ENCODE data around the gene FUBP3. TPM values are rescaled to one million over a fixed set of nuclear protein-coding genes. Genes with fewer than 3 reads are reported as not detected.

Gene FUBP3
- total RNA-seq, 6 donors from 2014 or later = 28.7 to 139 (median 43.6) TPM

DNA sequence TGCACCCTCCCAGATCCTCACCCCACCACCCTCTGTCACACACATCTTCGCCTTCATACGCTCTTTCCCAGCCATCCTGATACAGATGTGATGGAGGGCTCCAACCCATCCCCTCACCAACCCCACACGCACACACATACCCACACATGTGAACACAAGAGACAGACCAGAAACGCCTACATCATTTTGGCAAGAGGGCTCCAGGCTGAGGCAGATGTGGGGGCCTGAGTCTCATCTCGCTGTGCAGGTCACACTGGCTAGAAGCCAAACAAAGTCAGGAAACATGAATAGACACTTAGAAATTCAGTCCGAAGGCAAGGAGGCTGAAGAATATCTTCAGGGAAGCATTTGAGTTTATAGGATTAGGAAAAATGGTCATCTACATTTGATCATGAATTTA, 91.3 kb downstream of the FUBP3 start:
- no peaks in the 10 kb centered on the region for H3K36me3 ChIP-seq
- ATAC-seq (ENCODE audit: low FRiP score in 2 of 2) = no peak
- 77 to 81% methylated on average over 6 of the region's 6 CpGs for WGBS, 2 donors

DNA sequence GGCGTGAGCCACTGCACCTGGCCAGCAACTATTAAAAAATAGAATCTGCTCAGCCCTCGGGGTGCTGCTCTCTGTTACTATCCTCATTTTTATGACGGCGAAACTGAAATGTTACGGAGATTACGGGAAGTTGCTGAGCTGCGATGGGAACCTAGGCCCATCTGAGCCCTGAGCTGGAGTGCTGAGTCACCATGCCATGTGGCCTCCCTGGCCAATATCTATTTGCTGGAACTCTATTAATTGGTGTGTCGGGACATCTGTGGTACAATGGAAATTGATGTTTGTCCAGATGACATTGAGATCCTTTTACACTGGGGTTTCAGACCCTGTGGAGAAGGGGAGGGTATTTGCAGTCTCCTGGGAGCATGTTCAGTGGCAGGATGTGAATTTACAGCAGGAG, 93.1 kb downstream of the FUBP3 start:
- Histone ChIP-seq H3K36me3 (no peaks in the 10 kb centered on the region), H3K9me3 (no peaks in the 10 kb centered on the region), H3K4me3 (no peak overlapping the region), H3K27ac (no peak overlapping the region), H3K4me1 (no peaks in the 10 kb centered on the region), H3K27me3 (peaks cover 0 to 10% (median 0%) of the 10 kb centered on the region in 4 donors)
- DNase-seq (no peak), ATAC-seq (ENCODE audit: low FRiP score in 2 of 2) (no peak)
- 91% methylated on average over 8 of the region's 8 CpGs for WGBS, 2 donors
- TF ChIP-seq POLR2AphosphoS5 (IDR thresholded peaks at IDR 0.05) = no peak
- TF ChIP-seq EP300 (IDR thresholded peaks at IDR 0.05) = no peak
- TF ChIP-seq, protein P1, sequence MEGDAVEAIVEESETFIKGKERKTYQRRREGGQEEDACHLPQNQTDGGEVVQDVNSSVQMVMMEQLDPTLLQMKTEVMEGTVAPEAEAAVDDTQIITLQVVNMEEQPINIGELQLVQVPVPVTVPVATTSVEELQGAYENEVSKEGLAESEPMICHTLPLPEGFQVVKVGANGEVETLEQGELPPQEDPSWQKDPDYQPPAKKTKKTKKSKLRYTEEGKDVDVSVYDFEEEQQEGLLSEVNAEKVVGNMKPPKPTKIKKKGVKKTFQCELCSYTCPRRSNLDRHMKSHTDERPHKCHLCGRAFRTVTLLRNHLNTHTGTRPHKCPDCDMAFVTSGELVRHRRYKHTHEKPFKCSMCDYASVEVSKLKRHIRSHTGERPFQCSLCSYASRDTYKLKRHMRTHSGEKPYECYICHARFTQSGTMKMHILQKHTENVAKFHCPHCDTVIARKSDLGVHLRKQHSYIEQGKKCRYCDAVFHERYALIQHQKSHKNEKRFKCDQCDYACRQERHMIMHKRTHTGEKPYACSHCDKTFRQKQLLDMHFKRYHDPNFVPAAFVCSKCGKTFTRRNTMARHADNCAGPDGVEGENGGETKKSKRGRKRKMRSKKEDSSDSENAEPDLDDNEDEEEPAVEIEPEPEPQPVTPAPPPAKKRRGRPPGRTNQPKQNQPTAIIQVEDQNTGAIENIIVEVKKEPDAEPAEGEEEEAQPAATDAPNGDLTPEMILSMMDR (IDR thresholded peaks at IDR 0.05) = no peak
- no peak for TF ChIP-seq POLR2A (IDR thresholded peaks at IDR 0.05)

More for the DNA sequence above, 91.3 kb downstream of the FUBP3 start:
- no peaks in the 10 kb centered on the region for H3K9me3 ChIP-seq
- no peak overlapping the region for H3K27ac ChIP-seq
- TF ChIP-seq POLR2A (IDR thresholded peaks at IDR 0.05) (no peak), EP300 (IDR thresholded peaks at IDR 0.05) (no peak), POLR2AphosphoS5 (IDR thresholded peaks at IDR 0.05) (no peak)
- TF ChIP-seq, protein P1 (IDR thresholded peaks at IDR 0.05) = no peak
- H3K27me3 ChIP-seq = peaks cover 0 to 27% (median 7%) of the 10 kb centered on the region in 4 donors
- DNase-seq = no peak
- peaks cover 5 to 16% (median 11%) of the 10 kb centered on the region in 4 donors for H3K4me1 ChIP-seq
- H3K4me3 ChIP-seq = no peak overlapping the region

DNA sequence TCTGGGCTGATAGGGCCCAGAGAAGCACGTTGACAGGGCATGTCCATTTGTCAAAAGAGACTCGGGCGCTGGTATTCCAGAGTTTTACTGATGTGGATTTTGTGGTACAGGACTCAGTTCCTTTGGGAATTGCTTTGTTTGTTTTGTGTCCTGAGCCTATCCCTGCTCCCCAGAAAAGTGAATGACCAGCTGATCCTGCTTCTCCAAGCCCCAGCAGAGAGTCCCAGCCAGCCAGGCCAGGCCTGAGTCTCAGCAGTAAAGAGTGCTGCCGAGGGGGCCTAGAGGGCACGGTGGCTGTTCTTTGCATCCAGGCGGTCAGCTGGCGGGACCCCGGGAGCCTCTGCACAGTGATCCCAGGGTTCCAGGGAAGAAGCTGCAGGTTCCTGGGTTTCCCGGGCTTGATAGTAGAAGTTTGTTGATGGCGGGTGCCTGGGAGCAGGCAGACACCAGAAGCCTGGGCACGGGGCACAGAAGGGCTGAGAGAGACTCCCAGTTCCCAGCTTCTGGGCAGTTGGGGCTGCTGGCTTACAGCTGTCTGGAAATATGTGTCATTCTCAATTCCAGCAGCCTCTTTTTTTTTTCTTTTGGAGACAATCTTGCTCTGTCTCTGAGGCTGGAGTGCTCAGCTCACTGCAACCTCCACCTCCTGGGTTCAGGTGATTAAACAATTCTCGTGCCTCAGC, 93.7 kb downstream of the FUBP3 start:
- peak in 1 of 2 donors; percentile 33 for DNase-seq
- Histone ChIP-seq H3K27ac (no peak overlapping the region), H3K27me3 (peaks cover 0 to 4% (median 0%) of the 10 kb centered on the region in 4 donors), H3K4me1 (no peaks in the 10 kb centered on the region), H3K36me3 (no peaks in the 10 kb centered on the region), H3K4me3 (no peak overlapping the region), H3K9me3 (no peaks in the 10 kb centered on the region)
- no peak for TF ChIP-seq EP300 (IDR thresholded peaks at IDR 0.05)
- TF ChIP-seq POLR2A (IDR thresholded peaks at IDR 0.05) = no peak
- TF ChIP-seq POLR2AphosphoS5 (IDR thresholded peaks at IDR 0.05) = no peak
- TF ChIP-seq, protein P1 (IDR thresholded peaks at IDR 0.05) = no peak
- no peak for ATAC-seq (ENCODE audit: low FRiP score in 2 of 2)
- WGBS, 2 donors = 80 to 85% methylated on average over 10 to 12 of the region's 12 CpGs

DNA sequence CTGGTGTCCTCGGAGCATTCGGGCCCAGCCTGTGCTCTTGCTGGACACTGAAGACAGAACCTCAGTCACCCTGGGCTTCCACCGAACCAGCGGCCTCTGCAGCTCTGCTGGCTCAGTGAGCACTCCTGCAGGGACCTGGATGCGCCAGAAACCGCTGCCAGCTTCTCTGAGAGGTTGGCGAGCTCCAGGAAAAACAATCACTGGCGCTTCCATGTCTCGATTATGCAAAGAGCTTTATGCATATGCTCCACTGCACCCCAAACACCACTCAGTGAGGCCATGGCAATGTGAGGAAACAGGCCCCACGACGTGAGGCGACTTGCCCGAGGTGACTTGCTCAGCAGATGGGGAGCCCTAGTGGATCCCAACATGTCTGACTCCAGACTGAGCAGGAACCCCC, 96.0 kb downstream of the FUBP3 start:
- Histone ChIP-seq H3K27ac (no peak overlapping the region), H3K9me3 (no peaks in the 10 kb centered on the region), H3K4me1 (no peaks in the 10 kb centered on the region), H3K4me3 (no peak overlapping the region), H3K27me3 (no peaks in the 10 kb centered on the region), H3K36me3 (no peaks in the 10 kb centered on the region)
- ATAC-seq (ENCODE audit: low FRiP score in 2 of 2) (no peak), DNase-seq (no peak)
- WGBS, 2 donors = 84 to 86% methylated on average over 6 to 13 of the region's 13 CpGs
- TF ChIP-seq POLR2AphosphoS5 (IDR thresholded peaks at IDR 0.05) (no peak), POLR2A (IDR thresholded peaks at IDR 0.05) (no peak), EP300 (IDR thresholded peaks at IDR 0.05) (no peak)
- TF ChIP-seq, protein P1 (IDR thresholded peaks at IDR 0.05) = no peak

DNA sequence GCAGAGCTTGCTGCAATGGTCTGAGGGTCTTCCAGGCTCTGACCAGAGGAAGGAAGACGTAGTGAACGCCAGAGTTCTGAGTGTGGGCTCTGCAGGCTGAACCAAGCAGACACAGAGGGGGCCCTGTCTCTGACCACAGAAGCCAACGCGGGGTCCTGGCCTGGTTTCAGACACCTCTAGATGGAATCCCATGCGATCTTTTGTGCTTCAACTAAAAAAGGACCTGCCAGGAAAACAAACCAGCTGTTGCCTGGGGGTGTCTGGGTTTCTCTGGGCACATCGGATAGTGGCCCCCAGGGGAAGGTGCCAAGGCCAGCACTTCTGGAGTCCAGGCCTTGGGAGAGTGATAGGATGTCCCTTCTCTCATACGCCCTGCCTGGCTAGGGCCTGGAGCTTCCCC, 97.9 kb downstream of the FUBP3 start:
- Histone ChIP-seq H3K27ac (no peak overlapping the region), H3K36me3 (no peaks in the 10 kb centered on the region), H3K9me3 (no peaks in the 10 kb centered on the region), H3K4me1 (peaks cover 11 to 15% (median 12%) of the 10 kb centered on the region in 4 donors), H3K4me3 (no peak overlapping the region), H3K27me3 (peaks cover 0 to 5% (median 0%) of the 10 kb centered on the region in 4 donors)
- no peak for TF ChIP-seq POLR2AphosphoS5 (IDR thresholded peaks at IDR 0.05)
- WGBS, 2 donors = 60 to 77% methylated on average over 7 of the region's 7 CpGs
- ATAC-seq (ENCODE audit: low FRiP score in 2 of 2) (no peak), DNase-seq (no peak)

All from upper lobe of left lung (tissue), 6 donors.